ENCODE results near the gene GLDN.

GRCh38 chr15:51334011-51334451, 7.4 kb upstream of the GLDN start:
- no peak for TF ChIP-seq CTCF (IDR thresholded peaks at IDR 0.05)
- no peak for TF ChIP-seq CEBPB (IDR thresholded peaks at IDR 0.05)
- no peak for TF ChIP-seq PHF8 (IDR thresholded peaks at IDR 0.05; ENCODE audit: borderline replicate concordance, low read depth)
